Measurements from ENCODE around the gene TOM1L1. TPM values are rescaled to one million over a fixed set of nuclear protein-coding genes. Genes with fewer than 3 reads are reported as not detected.

Gene TOM1L1
- total RNA-seq, 1 experiment from 2014 or later, result 58.5 TPM

- ChIA-PET POLR2A (no interaction called here), CTCF (no interaction called here)
- H3K27me3 Mint-ChIP-seq (ENCODE audit: low read depth), result no peaks in the 10 kb centered on the region
- TF ChIP-seq, protein P1, sequence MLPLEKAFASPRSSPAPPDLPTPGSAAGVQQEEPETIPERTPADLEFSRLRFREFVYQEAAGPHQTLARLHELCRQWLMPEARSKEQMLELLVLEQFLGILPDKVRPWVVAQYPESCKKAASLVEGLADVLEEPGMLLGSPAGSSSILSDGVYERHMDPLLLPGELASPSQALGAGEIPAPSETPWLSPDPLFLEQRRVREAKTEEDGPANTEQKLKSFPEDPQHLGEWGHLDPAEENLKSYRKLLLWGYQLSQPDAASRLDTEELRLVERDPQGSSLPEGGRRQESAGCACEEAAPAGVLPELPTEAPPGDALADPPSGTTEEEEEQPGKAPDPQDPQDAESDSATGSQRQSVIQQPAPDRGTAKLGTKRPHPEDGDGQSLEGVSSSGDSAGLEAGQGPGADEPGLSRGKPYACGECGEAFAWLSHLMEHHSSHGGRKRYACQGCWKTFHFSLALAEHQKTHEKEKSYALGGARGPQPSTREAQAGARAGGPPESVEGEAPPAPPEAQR (CRISPR knock-in tag; IDR thresholded peaks at IDR 0.05), result no peak
- TF ChIP-seq CBFB (CRISPR knock-in tag; IDR thresholded peaks at IDR 0.05; ENCODE audit: low read depth) (no peak), HMGA2 (CRISPR knock-in tag; IDR thresholded peaks at IDR 0.05) (no peak), FOXP4 (CRISPR knock-in tag; IDR thresholded peaks at IDR 0.05) (no peak), ETV6 (CRISPR knock-in tag; IDR thresholded peaks at IDR 0.05) (no peak), ZNF138 (CRISPR knock-in tag; conservative IDR thresholded peaks at IDR 0.05) (no peak), GABPB1 (CRISPR knock-in tag; IDR thresholded peaks at IDR 0.05) (no peak), NFYB (CRISPR knock-in tag; conservative IDR thresholded peaks at IDR 0.05; ENCODE audit: low read depth) (no peak), MLX (CRISPR knock-in tag; IDR thresholded peaks at IDR 0.05) (no peak), NFE2L1 (CRISPR knock-in tag; IDR thresholded peaks at IDR 0.05) (no peak), ZBTB43 (CRISPR knock-in tag; IDR thresholded peaks at IDR 0.05) (no peak), ATF3 (CRISPR knock-in tag; conservative IDR thresholded peaks at IDR 0.05) (no peak), SOX15 (CRISPR knock-in tag; IDR thresholded peaks at IDR 0.05) (no peak), CREM (CRISPR knock-in tag; IDR thresholded peaks at IDR 0.05) (no peak)
- TF ChIP-seq, protein P2, sequence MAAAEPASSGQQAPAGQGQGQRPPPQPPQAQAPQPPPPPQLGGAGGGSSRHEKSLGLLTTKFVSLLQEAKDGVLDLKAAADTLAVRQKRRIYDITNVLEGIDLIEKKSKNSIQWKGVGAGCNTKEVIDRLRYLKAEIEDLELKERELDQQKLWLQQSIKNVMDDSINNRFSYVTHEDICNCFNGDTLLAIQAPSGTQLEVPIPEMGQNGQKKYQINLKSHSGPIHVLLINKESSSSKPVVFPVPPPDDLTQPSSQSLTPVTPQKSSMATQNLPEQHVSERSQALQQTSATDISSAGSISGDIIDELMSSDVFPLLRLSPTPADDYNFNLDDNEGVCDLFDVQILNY (CRISPR knock-in tag; IDR thresholded peaks at IDR 0.05), result no peak
- TF ChIP-seq, protein P3, sequence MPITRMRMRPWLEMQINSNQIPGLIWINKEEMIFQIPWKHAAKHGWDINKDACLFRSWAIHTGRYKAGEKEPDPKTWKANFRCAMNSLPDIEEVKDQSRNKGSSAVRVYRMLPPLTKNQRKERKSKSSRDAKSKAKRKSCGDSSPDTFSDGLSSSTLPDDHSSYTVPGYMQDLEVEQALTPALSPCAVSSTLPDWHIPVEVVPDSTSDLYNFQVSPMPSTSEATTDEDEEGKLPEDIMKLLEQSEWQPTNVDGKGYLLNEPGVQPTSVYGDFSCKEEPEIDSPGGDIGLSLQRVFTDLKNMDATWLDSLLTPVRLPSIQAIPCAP (CRISPR knock-in tag; IDR thresholded peaks at IDR 0.05), result no peak
- no peak overlapping the region for H3K27ac Mint-ChIP-seq
- 0 out of 2 replicates have a peak, but pooled peaks cover 2% of the 10 kb centered on the region for H3K4me1 Mint-ChIP-seq
- no peaks in the 10 kb centered on the region for H3K9me3 Mint-ChIP-seq
- ATAC-seq (no peak), DNase-seq (ENCODE audit: low spot score) (peak; percentile 15)
- H3K4me3 Mint-ChIP-seq, result no peak overlapping the region
- no peaks in the 10 kb centered on the region for H3K36me3 Mint-ChIP-seq
Observed at GRCh38 chr17:54990118-54990517, 89.5 kb downstream of the TOM1L1 start.

DNA sequence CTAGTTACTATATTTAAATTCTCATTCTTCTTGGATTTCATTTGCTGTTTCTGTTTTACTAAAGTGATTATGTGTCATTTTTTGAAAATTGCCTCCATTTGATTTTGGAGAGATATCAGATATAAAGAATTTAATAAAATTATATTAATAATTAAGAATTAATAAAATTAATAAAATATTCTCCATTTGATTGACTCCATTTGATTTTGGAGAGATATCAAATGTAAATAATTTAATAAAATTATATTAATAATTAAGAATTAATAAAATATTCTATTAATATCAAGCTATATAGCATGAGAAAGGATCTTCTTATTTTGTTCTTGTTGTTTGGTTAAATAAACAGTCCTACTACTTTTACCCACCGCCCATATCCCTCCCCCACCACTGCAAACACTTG, 90.9 kb downstream of the TOM1L1 start:
- Mint-ChIP-seq H3K9me3 (no peaks in the 10 kb centered on the region), H3K4me3 (no peak overlapping the region), H3K36me3 (no peaks in the 10 kb centered on the region), H3K27ac (no peak overlapping the region), H3K27me3 (ENCODE audit: low read depth) (no peaks in the 10 kb centered on the region), H3K4me1 (0 out of 2 replicates have a peak, but pooled peaks cover 2% of the 10 kb centered on the region)
- no peak for DNase-seq (ENCODE audit: low spot score)
- CTCF ChIA-PET, result interaction anchor here (1.3 to 3.7 kb wide), 2 partner anchors 14 to 247 kb away, joined by 3 to 38 read pairs; no protein-coding TSS in a partner anchor
- no peak for ATAC-seq
- POLR2A ChIA-PET, result no interaction called here
- TF ChIP-seq HMGA2 (CRISPR knock-in tag; IDR thresholded peaks at IDR 0.05), result peak; percentile 91
- TF ChIP-seq MLX (CRISPR knock-in tag; IDR thresholded peaks at IDR 0.05), result no peak
